WTC11 (cell line): ENCODE data around the gene ZNF121. TPM values are rescaled to one million over a fixed set of nuclear protein-coding genes. Genes with fewer than 3 reads are reported as not detected.
"Not testable (repeated sequence)": the region's sequence is repeated elsewhere in the genome, so short reads cannot be mapped to it uniquely, and the experiment has no call there.

Source experiments
- ATAC-seq: fragments of 200-7000 bp; cut with Tn5 transposase; 2 replicates; pipeline ENCODE4 v1.10.0; 2021; ENCODE audit warnings: mild to moderate bottlenecking, moderate library complexity
- CTCF ChIA-PET: fragments of 300-600 bp; sonication (Branson Sonifier 250); formaldehyde crosslinking; loops from one replicate; lab custom pipeline; 2021; ENCODE audit warnings: antibody characterized with exemption; lab: Charles Lee
- POLR2A ChIA-PET: fragments of 350-600 bp; sonication (Branson Sonifier 250); formaldehyde crosslinking; loops from one replicate; lab custom pipeline; 2021; ENCODE audit warnings: antibody characterized with exemption; lab: Charles Lee
- DNase-seq: peaks from one replicate; pipeline ENCODE4 v3.0.0; 2021; ENCODE audit warnings: low spot score
- H3K27ac Mint-ChIP-seq: 2 replicates; pipeline ENCODE4 v1.8.0; 2021; ENCODE audit warnings: mixed read lengths
- H3K27me3 Mint-ChIP-seq: 2 replicates; pipeline ENCODE4 v1.8.0; 2021; ENCODE audit warnings: low read depth, mild to moderate bottlenecking, moderate library complexity, mixed read lengths
- H3K36me3 Mint-ChIP-seq: 2 replicates; pipeline ENCODE4 v1.8.0; 2021; ENCODE audit warnings: mixed read lengths
- H3K4me1 Mint-ChIP-seq: 2 replicates; pipeline ENCODE4 v1.8.0; 2022; ENCODE audit warnings: mixed read lengths
- H3K4me3 Mint-ChIP-seq: 2 replicates; pipeline ENCODE4 v1.8.0; 2021; ENCODE audit warnings: mild to moderate bottlenecking, moderate library complexity, mixed read lengths
- H3K9me3 Mint-ChIP-seq: 2 replicates; pipeline ENCODE4 v1.8.0; 2021; ENCODE audit warnings: mixed read lengths
- CBFB ChIP-seq: sonication (generic); formaldehyde crosslinking; IDR thresholded peaks from 2 replicates; pipeline ENCODE4 v1.8.1; 2022; ENCODE audit warnings: mild to moderate bottlenecking, low read depth, missing genetic modification reagents
- ELF4 ChIP-seq: sonication (generic); formaldehyde crosslinking; IDR thresholded peaks from 2 replicates; pipeline ENCODE4 v1.8.1; 2022; ENCODE audit warnings: low read depth, mild to moderate bottlenecking, moderate library complexity, missing genetic modification reagents
- MXD4 ChIP-seq: fragments of 250-450 bp; sonication (Bioruptor Pico); IDR thresholded peaks from 2 replicates; pipeline ENCODE4 v1.8.0; 2021; ENCODE audit warnings: mild to moderate bottlenecking, moderate library complexity, borderline replicate concordance
- MYBL2 ChIP-seq: sonication (generic); formaldehyde crosslinking; IDR thresholded peaks from 2 replicates; pipeline ENCODE4 v1.8.1; 2023; ENCODE audit warnings: mild to moderate bottlenecking, moderate library complexity, missing genetic modification reagents
- RORB ChIP-seq: fragments of 250-450 bp; sonication (Bioruptor Pico); IDR thresholded peaks from 2 replicates; pipeline ENCODE4 v1.9.0; 2021; ENCODE audit warnings: mild to moderate bottlenecking
- ZNF396 ChIP-seq: fragments of 250-450 bp; sonication (Bioruptor Pico); IDR thresholded peaks from 2 replicates; pipeline ENCODE4 v1.8.0; 2021; ENCODE audit warnings: mild to moderate bottlenecking, moderate library complexity, borderline replicate concordance
- ZNF671 ChIP-seq: fragments of 250-450 bp; sonication (Bioruptor Pico); IDR thresholded peaks from 2 replicates; pipeline ENCODE4 v1.8.0; 2021; ENCODE audit warnings: mild to moderate bottlenecking
- total RNA-seq: library from RNA; stranded (reverse); gene quantifications from 3 replicates; pipeline ENCODE4 v1.2.3, GENCODE V29; 2021
- TF ChIP-seq, protein P1 (sequence below): sonication (generic); formaldehyde crosslinking; IDR thresholded peaks from 2 replicates; pipeline ENCODE4 v1.8.0; 2022; ENCODE audit warnings: missing genetic modification reagents
- TF ChIP-seq, protein P2 (sequence below): sonication (generic); formaldehyde crosslinking; IDR thresholded peaks from 2 replicates; pipeline ENCODE4 v1.8.0; 2023; ENCODE audit warnings: missing genetic modification reagents
- TF ChIP-seq, protein P3 (sequence below): sonication (generic); formaldehyde crosslinking; IDR thresholded peaks from 2 replicates; pipeline ENCODE4 v1.8.1; 2023; ENCODE audit warnings: mild to moderate bottlenecking, missing genetic modification reagents
- TF ChIP-seq, protein P4 (sequence below): sonication (generic); formaldehyde crosslinking; IDR thresholded peaks from 2 replicates; pipeline ENCODE4 v1.8.0; 2022; ENCODE audit warnings: mild to moderate bottlenecking, missing genetic modification reagents
- TF ChIP-seq, protein P5 (sequence below): sonication (generic); formaldehyde crosslinking; IDR thresholded peaks from 2 replicates; pipeline ENCODE4 v1.8.1; 2023; ENCODE audit warnings: mild to moderate bottlenecking, missing genetic modification reagents, borderline replicate concordance
- TF ChIP-seq, protein P6 (sequence below): sonication (generic); formaldehyde crosslinking; IDR thresholded peaks from 2 replicates; pipeline ENCODE4 v1.8.1; 2022; ENCODE audit warnings: low read depth, missing genetic modification reagents, borderline replicate concordance

ZNF121 gene
- total RNA-seq, 1 experiment from 2014 or later = 203 TPM

DNA sequence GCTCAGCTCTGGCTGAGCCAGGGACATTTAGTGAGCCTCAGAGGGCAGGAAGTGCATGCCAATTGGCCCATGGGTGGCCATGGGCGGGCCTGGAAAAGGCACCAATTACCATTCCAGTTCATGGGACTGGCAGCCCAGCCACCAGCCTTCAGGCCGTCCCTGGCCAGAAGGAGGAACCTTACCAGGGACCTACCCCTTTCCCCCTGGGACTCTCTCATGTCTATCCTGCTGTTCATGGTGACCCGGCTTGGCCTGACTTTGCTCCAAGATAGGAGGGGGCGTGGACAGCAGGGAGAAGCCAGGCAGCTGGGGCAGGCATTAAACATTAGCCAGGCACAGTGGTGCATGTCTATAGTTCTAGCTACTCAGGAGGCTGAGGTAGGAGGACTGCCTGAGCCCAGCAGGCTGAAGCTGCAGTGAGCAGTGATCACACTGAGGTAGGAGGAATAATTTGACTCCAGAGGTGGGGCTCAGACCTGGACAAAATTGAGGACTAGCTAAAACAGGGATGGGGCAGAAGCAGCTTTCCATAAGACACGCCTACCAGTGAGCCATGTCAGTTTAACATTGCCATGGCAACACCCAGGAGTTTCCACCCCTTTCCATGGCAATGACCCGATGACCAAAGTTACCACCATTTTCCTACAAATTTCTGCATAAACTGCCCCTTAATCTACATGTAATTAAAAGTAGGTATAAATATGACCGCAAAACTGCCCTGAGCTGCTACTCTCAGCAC is 31.6 kb downstream of the ZNF121 start (continued):
- TF ChIP-seq, protein P1, sequence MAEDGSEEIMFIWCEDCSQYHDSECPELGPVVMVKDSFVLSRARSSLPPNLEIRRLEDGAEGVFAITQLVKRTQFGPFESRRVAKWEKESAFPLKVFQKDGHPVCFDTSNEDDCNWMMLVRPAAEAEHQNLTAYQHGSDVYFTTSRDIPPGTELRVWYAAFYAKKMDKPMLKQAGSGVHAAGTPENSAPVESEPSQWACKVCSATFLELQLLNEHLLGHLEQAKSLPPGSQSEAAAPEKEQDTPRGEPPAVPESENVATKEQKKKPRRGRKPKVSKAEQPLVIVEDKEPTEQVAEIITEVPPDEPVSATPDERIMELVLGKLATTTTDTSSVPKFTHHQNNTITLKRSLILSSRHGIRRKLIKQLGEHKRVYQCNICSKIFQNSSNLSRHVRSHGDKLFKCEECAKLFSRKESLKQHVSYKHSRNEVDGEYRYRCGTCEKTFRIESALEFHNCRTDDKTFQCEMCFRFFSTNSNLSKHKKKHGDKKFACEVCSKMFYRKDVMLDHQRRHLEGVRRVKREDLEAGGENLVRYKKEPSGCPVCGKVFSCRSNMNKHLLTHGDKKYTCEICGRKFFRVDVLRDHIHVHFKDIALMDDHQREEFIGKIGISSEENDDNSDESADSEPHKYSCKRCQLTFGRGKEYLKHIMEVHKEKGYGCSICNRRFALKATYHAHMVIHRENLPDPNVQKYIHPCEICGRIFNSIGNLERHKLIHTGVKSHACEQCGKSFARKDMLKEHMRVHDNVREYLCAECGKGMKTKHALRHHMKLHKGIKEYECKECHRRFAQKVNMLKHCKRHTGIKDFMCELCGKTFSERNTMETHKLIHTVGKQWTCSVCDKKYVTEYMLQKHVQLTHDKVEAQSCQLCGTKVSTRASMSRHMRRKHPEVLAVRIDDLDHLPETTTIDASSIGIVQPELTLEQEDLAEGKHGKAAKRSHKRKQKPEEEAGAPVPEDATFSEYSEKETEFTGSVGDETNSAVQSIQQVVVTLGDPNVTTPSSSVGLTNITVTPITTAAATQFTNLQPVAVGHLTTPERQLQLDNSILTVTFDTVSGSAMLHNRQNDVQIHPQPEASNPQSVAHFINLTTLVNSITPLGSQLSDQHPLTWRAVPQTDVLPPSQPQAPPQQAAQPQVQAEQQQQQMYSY (CRISPR knock-in tag) = no peak
- TF ChIP-seq, protein P2, sequence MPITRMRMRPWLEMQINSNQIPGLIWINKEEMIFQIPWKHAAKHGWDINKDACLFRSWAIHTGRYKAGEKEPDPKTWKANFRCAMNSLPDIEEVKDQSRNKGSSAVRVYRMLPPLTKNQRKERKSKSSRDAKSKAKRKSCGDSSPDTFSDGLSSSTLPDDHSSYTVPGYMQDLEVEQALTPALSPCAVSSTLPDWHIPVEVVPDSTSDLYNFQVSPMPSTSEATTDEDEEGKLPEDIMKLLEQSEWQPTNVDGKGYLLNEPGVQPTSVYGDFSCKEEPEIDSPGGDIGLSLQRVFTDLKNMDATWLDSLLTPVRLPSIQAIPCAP (CRISPR knock-in tag) = no peak

DNA sequence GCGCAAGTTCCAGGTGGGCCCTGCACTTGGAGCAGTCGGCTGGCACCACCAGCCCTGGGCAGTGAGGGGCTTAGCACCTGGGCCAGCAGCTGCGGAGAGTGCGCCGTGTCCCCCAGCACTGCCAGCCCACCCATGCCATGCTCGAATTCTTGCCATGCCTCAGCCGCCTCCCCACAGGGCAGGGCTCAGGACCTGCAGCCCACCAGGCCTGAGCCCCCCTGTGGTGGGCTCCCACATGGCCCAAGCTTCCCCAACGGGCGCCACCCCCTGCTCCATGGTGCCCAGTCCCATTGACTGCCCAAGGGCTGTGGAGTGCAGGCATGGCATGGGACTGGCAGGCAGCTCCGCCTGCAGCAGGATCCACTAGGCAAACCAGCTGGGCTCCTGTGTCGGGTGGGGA is 36.4 kb downstream of the ZNF121 start:
- ChIA-PET POLR2A (no interaction called here), CTCF (no interaction called here)
- Mint-ChIP-seq H3K4me1 (no peaks in the 10 kb centered on the region), H3K36me3 (peaks cover 27% of the 10 kb centered on the region), H3K27me3 (peaks cover 9% of the 10 kb centered on the region), H3K9me3 (peaks cover 36% of the 10 kb centered on the region), H3K27ac (no peak overlapping the region), H3K4me3 (no peak overlapping the region)
- ATAC-seq = no peak
- no peak for DNase-seq
- TF ChIP-seq, protein P3, sequence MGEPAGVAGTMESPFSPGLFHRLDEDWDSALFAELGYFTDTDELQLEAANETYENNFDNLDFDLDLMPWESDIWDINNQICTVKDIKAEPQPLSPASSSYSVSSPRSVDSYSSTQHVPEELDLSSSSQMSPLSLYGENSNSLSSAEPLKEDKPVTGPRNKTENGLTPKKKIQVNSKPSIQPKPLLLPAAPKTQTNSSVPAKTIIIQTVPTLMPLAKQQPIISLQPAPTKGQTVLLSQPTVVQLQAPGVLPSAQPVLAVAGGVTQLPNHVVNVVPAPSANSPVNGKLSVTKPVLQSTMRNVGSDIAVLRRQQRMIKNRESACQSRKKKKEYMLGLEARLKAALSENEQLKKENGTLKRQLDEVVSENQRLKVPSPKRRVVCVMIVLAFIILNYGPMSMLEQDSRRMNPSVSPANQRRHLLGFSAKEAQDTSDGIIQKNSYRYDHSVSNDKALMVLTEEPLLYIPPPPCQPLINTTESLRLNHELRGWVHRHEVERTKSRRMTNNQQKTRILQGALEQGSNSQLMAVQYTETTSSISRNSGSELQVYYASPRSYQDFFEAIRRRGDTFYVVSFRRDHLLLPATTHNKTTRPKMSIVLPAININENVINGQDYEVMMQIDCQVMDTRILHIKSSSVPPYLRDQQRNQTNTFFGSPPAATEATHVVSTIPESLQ (CRISPR knock-in tag) = no peak
- TF ChIP-seq CBFB (no peak), ZNF396 (CRISPR knock-in tag) (no peak), RORB (CRISPR knock-in tag) (no peak), ELF4 (CRISPR knock-in tag) (no peak), ZNF671 (CRISPR knock-in tag) (no peak), MYBL2 (CRISPR knock-in tag) (no peak), MXD4 (CRISPR knock-in tag) (no peak)
- TF ChIP-seq, protein P1 (CRISPR knock-in tag) = no peak
- TF ChIP-seq, protein P4, sequence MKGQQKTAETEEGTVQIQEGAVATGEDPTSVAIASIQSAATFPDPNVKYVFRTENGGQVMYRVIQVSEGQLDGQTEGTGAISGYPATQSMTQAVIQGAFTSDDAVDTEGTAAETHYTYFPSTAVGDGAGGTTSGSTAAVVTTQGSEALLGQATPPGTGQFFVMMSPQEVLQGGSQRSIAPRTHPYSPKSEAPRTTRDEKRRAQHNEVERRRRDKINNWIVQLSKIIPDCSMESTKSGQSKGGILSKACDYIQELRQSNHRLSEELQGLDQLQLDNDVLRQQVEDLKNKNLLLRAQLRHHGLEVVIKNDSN (CRISPR knock-in tag) = no peak
- TF ChIP-seq, protein P5, sequence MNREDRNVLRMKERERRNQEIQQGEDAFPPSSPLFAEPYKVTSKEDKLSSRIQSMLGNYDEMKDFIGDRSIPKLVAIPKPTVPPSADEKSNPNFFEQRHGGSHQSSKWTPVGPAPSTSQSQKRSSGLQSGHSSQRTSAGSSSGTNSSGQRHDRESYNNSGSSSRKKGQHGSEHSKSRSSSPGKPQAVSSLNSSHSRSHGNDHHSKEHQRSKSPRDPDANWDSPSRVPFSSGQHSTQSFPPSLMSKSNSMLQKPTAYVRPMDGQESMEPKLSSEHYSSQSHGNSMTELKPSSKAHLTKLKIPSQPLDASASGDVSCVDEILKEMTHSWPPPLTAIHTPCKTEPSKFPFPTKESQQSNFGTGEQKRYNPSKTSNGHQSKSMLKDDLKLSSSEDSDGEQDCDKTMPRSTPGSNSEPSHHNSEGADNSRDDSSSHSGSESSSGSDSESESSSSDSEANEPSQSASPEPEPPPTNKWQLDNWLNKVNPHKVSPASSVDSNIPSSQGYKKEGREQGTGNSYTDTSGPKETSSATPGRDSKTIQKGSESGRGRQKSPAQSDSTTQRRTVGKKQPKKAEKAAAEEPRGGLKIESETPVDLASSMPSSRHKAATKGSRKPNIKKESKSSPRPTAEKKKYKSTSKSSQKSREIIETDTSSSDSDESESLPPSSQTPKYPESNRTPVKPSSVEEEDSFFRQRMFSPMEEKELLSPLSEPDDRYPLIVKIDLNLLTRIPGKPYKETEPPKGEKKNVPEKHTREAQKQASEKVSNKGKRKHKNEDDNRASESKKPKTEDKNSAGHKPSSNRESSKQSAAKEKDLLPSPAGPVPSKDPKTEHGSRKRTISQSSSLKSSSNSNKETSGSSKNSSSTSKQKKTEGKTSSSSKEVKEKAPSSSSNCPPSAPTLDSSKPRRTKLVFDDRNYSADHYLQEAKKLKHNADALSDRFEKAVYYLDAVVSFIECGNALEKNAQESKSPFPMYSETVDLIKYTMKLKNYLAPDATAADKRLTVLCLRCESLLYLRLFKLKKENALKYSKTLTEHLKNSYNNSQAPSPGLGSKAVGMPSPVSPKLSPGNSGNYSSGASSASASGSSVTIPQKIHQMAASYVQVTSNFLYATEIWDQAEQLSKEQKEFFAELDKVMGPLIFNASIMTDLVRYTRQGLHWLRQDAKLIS (CRISPR knock-in tag) = no peak
- TF ChIP-seq, protein P6, sequence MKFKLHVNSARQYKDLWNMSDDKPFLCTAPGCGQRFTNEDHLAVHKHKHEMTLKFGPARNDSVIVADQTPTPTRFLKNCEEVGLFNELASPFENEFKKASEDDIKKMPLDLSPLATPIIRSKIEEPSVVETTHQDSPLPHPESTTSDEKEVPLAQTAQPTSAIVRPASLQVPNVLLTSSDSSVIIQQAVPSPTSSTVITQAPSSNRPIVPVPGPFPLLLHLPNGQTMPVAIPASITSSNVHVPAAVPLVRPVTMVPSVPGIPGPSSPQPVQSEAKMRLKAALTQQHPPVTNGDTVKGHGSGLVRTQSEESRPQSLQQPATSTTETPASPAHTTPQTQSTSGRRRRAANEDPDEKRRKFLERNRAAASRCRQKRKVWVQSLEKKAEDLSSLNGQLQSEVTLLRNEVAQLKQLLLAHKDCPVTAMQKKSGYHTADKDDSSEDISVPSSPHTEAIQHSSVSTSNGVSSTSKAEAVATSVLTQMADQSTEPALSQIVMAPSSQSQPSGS (CRISPR knock-in tag) = no peak

DNA sequence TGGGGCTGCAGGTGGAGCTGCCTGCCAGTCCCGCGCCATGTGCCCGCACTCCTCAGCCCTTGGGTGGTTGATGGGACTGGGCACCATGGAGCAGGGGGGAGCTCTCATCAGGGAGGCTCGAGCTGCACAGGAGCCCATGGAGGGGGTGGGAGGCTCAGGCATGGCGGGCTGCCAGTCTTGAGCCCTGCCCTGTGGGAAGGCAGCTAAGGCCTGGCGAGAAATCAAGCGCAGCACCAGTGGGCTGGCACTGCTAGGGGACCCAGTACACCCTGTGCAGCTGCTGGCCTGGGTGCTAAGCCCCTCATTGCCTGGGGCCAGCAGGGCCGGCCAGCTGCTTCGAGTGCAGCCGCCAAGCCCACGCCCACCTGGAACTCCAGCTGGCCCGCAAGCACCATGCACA is 43.0 kb downstream of the ZNF121 start:
- ATAC-seq, DNase-seq, H3K27ac Mint-ChIP-seq, CTCF ChIA-PET, H3K27me3 Mint-ChIP-seq, H3K4me3 Mint-ChIP-seq, H3K4me1 Mint-ChIP-seq: not testable (repeated sequence)
- Mint-ChIP-seq H3K9me3 (peaks cover 25% of the 10 kb centered on the region), H3K36me3 (peaks cover 18% of the 10 kb centered on the region)
- POLR2A ChIA-PET = interaction anchor here (0.6 kb wide), 1 partner anchor 1195 kb away, joined by 4 read pairs; no protein-coding TSS in a partner anchor
